HG03108 (cell line): ENCODE measurements around the gene ZFHX2.
A peak's percentile ranks its signal among the peaks of the same experiment; 100 is the strongest.

ENCODE experiments used
- ATAC-seq: cut with Tn5 transposase; IDR thresholded peaks from one replicate; pipeline ENCODE4 v1.9.1; 2021; ENCODE audit warnings: moderate library complexity; ENCODE audit not compliant: unreplicated experiment

ZFHX2 gene

GRCh38 chr14:23561873-23562821, 10.6 kb upstream of the ZFHX2 start:
- ATAC-seq = no peak

- no peak for ATAC-seq
Observed at GRCh38 chr14:23561259-23561658, 9.7 kb upstream of the ZFHX2 start.

DNA sequence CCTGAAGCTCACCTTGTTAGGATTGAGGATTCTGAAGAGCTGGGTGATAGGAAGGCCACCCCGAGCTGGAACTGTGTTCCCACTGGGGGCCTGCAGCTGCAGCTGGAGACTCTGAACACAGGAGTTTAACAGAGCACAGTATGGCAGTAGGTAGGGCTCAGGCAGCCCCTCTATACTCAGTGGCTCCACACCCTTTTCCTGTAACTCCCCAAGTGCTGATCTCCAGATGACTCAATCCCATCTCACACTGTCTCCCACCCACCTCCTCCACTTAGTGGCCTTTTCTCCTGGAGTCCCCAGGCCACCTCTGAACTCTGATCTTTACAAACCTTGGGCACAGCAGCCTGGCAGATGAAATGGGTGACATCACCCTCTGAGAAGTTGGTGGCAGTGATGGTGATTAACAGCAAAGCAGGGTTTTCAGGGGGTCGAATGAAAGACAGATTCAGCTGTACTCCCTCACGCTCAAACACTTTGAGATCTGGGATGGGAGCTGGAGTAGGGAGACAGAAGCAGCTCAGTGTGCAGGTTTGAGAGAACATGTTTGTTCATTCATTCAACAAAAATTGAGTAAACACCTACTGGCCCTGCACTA, 8.5 kb upstream of the ZFHX2 start:
- ATAC-seq = no peak

- ATAC-seq = no peak
Observed at GRCh38 chr14:23559010-23559925, 7.7 kb upstream of the ZFHX2 start.

- no peak for ATAC-seq
Observed at GRCh38 chr14:23558346-23559009, 6.9 kb upstream of the ZFHX2 start.

- ATAC-seq = no peak
Observed at GRCh38 chr14:23557946-23558345, 6.4 kb upstream of the ZFHX2 start.

- ATAC-seq = no peak
Observed at GRCh38 chr14:23557521-23557920, 6.0 kb upstream of the ZFHX2 start.

DNA sequence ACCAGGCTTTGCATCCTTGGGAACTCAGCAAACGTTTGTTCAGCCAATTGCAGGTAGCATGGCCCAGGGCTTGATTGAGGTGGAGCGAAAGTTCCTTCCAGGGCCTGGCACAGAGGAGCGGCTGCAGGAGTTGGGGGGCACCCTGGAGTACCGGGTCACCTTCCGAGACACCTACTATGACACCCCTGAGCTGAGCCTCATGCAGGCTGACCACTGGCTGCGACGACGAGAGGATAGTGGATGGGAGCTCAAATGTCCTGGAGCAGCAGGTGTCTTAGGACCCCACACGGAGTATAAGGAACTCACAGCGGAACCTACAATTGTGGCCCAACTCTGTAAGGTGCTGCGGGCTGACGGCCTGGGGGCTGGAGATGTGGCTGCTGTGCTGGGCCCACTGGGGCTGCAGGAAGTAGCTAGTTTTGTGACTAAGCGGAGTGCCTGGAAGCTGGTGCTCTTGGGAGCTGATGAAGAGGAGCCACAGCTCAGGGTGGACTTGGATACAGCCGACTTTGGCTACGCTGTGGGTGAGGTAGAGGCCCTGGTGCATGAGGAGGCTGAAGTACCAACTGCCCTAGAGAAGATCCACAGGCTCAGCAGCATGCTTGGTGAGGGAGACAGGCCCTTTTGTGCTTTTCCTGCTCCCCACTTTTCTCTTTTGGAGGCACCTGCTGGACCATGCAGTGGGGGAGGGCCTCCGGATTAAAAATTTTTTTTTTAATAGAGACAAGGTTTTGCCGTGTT, 5.3 kb upstream of the ZFHX2 start:
- ATAC-seq = no peak

DNA sequence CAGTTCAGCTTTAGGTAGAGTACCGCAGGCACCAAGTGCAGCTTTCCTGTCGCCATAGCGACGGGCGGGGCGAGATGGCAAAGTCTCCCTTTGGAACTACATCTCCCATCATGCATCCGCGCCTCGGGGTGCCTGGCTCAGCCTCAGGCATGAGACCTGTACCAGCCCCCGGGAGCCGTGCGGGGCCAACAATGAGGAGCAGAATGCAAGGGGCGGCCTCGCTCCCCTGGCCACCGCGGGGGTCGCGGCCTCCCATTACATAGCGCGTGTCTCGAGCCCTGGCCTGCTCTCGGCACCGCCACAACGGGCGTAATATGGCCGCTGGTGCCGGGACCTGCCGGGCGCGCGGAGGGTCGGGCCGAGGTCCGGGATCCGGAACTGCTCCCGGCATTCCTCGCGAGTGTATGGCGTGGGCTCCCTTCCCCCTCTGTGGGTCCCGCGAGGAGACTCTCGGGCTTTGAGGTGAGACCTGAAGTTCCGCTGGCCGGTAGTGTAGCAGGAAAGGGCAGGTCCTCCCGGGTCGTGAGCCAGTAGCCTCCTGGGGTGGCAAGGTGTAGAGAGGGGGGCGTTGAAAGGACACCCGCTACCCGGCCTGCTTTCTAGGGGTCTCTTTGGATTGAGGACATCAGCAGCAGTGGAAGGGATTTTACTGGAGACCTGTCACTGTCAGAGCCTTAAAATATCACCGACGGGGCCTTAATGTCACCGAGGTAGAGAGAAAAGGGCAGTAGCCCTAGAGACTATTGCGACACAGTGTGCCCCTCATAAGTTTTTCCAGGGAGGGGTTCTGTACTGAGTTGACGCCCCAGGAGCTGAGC, 4.5 kb upstream of the ZFHX2 start, which contains the start of gene THTPA:
THTPA (plus strand) TSS at position 390 of the 818 bp plus-strand sequence. CDS start 487 bp downstream, outside the sequence.
- peak; percentile 82 for ATAC-seq

DNA sequence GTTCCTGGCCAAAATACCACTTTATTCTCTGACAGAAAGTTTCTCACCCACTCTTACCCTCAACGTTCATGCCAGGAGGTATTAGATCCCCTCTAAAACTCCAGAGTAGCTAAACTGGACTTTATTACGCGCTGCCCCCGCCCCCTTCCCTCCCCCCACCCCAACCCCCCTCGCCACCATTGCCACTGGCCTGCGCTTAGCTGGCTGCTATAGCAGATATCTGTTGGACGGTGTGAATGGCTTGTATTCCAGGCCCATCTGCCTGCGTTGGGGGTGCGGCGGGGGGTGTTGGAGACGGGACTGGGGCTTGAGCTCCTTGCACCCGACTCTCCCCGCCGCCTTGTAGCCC, 3.9 kb upstream of the ZFHX2 start:
- no peak for ATAC-seq

DNA sequence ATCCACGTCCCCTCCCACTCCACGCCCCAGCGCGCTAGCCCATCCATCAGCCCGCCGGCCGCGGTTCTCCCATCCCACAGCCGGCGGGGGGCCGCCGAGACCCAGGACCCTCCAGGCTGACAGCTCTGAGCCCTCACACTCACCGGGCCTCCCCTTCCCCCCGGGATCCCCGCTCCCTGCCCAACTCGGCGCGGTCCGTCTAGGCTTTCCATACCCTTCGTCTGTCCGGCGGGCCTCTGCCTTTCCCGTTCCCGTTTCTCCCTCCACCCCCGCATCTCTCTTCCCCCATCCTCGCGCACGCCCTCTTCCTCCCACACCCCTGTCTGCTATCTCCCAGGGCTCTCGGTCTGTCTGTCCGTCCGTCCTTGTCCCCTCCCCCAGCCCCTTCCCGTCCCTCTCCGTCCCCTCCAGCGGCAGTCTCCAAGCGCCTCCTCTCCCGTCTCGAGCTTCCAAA, 726 bp downstream of the ZFHX2 start:
- ATAC-seq = no peak

DNA sequence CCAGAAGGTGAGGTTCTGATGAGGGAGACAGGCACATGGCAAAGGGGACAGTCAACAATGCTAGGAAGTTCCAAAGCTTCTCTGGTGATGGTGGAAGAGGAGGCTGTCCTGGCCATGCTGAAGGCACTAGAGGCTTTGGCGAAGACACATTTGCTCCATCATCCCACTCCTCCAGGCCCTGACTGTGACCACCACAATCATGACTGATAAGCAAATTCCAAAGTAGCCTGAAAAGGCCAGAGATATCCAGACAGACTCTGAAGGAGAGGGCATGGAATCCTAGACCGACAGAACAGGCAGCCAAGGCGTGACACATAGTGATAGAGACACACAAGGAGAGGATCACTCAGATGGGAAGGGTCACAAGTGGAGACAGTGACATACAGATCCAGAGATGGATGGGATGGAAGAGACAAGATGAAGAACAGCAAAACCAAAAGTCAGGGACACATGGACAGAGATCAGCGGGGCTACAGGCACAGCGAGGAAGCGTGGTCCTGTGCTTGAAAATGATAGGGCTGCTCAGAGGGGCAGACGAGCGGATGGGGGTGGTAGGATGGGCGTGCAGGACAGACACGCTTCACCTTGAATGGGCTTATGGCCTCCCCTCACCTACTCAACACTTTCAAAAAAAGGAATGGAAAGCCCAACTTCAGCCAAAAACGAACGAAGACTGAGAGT, 1.3 kb downstream of the ZFHX2 start:
- ATAC-seq = no peak

DNA sequence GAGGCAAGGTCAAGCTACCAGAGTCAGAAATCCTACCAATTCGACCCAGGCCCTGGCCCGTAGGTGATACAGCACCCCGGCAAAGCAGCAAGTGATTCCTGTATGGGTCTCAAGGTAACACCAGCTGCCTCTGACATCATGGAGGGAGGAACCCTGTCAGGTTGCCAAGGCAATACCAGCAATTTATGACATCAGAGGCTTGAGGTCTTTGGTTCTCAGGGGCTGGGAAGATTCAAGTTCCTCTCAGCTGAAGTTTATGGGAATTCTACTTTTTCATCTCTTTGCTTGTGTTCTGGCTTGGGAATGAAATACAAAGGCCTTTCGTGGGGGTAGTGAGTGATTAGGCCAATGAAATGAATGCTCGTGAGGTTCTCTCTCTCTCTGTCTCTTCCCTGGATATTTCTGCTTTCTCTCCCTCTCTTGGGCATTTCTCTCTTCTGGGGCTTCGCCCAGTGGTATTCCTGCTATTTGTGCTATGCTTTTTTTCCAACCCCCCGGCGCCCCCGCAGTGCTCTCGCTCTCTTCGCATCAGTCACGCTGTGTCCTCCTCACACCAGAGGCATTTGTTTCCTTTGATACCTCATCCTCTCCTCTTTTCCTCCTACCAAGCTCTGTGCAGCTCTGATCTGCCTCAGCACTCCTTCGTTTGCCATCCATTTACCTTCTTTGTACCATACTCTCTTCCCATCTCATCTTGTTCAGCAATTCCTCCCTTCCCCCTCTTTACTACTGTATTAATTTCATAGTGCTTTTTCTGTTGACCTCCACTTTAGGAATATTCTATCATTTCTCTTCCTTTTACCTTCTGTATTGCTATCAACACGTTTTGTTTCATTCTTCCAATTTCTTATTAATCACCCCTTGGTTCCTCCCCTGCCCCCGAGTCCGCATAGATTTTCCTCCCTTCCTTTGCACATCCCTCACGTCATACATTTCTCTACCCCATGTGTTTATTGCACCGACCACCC, 2.9 kb downstream of the ZFHX2 start:
- no peak for ATAC-seq

GRCh38 chr14:23547924-23548323, 3.6 kb downstream of the ZFHX2 start:
- ATAC-seq = no peak

DNA sequence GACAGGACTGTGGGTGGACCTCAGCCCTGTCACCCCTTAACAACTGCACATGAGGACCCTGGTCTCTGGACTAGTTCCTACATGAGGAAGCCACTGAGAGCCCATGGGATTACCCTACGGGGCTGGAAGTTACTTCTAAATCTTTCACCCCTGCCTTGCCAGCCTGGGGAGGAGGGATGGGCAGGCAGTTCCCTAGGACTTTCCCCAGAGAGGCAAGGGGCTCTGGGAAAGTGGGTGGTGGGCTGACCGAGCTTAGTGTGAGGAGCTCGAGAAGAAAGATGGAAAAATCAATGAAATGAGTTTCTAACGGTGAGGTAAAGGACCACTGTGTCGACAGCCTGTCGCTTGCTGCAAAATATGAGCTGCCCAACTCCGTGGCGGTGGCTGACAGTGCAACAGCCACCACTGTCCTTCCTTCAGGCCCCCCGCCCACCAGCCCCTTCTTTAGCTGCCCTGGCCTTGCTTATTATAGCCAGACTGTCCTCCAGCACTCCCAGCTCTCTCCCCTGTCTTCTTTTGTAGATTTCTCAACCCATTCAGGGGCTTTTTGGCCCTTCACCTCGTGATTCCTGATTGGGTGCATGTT, 5.0 kb downstream of the ZFHX2 start:
- no peak for ATAC-seq

DNA sequence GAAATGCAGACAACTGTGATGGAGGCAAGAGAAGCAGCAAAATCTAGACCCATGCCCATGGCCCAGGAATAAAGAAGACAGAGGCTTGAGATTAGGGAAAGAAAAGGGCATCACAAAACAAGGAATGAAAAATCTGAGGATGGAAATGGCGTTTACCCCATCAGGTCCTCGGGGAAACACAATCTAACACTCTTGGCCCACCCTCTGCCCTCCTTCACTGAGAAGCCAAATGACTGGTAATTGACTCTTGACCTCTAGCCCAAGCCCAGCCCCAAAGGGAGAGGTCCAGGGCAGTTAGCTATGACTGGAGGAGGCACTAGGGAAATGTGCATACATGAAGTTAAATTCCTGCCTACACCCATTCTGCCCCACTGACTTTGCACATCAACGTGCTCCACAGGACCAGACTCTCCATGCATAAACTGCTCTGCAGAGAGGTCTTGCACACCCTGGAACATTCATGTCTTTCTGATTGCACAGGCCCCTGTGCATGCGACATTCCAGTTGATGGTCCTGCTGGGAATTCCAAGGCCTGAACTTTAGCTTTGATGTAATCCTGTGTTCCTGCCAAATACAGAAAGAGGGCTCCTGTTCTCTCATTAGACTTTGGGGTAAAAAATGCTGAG, 5.7 kb downstream of the ZFHX2 start:
- ATAC-seq = no peak
